Measurements from ENCODE around the gene CLCA2. TPM values are rescaled to one million over a fixed set of nuclear protein-coding genes. Genes with fewer than 3 reads are reported as not detected.

Gene CLCA2
- total RNA-seq, 4 donors from 2014 or later, result 1.2 to 5.0 TPM; not detected in 2

DNA sequence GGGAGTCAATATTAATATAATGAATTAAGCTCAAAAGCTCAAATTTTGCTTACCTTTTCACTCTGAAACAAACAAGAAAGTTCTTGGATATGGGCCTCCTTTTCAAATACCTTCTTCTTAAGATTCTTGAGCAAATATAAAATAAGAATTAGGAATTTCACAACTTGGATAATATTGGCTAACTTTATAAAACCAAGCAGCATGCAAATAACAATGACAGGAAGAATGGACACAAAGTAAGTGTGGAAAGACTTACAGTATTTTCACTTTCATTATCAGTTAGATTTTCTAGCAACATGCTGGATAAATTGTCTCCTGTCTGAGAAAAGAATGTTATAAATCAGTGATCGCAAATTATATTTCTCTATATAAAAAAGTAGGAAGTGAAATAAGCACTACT lies 41.1 kb upstream of the CLCA2 start:
- no peaks in the 10 kb centered on the region for H3K9me3 ChIP-seq
- DNase-seq, result no peak
- no peaks in the 10 kb centered on the region for H3K4me1 ChIP-seq
- H3K4me3 ChIP-seq, result no peak overlapping the region
- H3K27me3 ChIP-seq, result no peaks in the 10 kb centered on the region
- no peaks in the 10 kb centered on the region for H3K36me3 ChIP-seq
- TF ChIP-seq POLR2A (IDR thresholded peaks at IDR 0.05), result no peak
- TF ChIP-seq, protein P1, sequence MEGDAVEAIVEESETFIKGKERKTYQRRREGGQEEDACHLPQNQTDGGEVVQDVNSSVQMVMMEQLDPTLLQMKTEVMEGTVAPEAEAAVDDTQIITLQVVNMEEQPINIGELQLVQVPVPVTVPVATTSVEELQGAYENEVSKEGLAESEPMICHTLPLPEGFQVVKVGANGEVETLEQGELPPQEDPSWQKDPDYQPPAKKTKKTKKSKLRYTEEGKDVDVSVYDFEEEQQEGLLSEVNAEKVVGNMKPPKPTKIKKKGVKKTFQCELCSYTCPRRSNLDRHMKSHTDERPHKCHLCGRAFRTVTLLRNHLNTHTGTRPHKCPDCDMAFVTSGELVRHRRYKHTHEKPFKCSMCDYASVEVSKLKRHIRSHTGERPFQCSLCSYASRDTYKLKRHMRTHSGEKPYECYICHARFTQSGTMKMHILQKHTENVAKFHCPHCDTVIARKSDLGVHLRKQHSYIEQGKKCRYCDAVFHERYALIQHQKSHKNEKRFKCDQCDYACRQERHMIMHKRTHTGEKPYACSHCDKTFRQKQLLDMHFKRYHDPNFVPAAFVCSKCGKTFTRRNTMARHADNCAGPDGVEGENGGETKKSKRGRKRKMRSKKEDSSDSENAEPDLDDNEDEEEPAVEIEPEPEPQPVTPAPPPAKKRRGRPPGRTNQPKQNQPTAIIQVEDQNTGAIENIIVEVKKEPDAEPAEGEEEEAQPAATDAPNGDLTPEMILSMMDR (IDR thresholded peaks at IDR 0.05), result no peak
- H3K27ac ChIP-seq, result peak overlapping the region in 1 of 4 donors; percentile 3

DNA sequence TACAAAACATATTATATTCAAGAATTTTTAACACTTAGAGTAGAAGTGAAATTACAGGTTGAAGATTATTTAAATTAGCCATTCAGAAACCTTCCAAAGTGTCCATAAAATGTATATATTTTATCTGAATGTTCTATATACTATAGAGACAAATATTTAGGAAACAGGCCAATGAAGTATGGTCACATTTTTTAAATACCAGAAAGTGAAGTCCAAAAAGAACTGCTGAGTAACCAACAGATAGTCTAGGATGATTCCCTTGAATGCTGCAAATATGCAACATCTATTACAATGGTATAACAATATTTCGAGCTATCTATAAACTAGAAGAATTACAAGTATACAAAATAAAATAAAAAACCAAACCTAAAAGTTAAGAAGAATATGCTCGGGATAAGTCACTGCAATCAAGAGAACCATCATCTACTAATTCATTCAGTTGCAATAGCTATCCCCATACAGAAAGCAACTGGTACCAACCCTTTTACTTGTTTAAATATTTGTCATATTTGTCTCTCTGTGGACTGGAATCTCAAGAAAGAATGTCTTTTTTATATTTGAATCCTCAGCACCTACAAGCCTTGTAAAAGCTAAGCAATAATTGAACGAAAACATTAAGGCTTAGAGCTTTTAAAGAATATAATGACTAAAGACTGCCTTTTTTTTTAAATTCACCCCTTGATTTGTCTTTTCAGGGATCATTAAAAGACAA lies 35.9 kb upstream of the CLCA2 start:
- Histone ChIP-seq H3K27ac (peak overlapping the region in 1 of 4 donors; percentile 29), H3K4me1 (peaks cover 0 to 8% (median 0%) of the 10 kb centered on the region in 4 donors), H3K4me3 (no peak overlapping the region), H3K9me3 (no peaks in the 10 kb centered on the region), H3K27me3 (no peaks in the 10 kb centered on the region), H3K36me3 (no peaks in the 10 kb centered on the region)
- no peak for TF ChIP-seq POLR2A (IDR thresholded peaks at IDR 0.05)
- TF ChIP-seq, protein P1 (IDR thresholded peaks at IDR 0.05), result no peak
- no peak for DNase-seq

GRCh38 chr1:86388777-86389176 lies 35.2 kb upstream of the CLCA2 start:
- Histone ChIP-seq H3K27ac (peak overlapping the region in 3 of 4 donors; percentile 29 to 43 (median 41)), H3K27me3 (no peaks in the 10 kb centered on the region), H3K4me1 (peaks cover 0 to 8% (median 0%) of the 10 kb centered on the region in 4 donors), H3K9me3 (no peaks in the 10 kb centered on the region), H3K36me3 (no peaks in the 10 kb centered on the region), H3K4me3 (no peak overlapping the region)
- no peak for TF ChIP-seq POLR2A (IDR thresholded peaks at IDR 0.05)
- TF ChIP-seq, protein P1 (IDR thresholded peaks at IDR 0.05), result no peak
- no peak for DNase-seq

- DNase-seq, result no peak
- H3K4me1 ChIP-seq, result peaks cover 0 to 8% (median 0%) of the 10 kb centered on the region in 4 donors
- H3K9me3 ChIP-seq, result no peaks in the 10 kb centered on the region
- H3K27me3 ChIP-seq, result no peaks in the 10 kb centered on the region
- H3K36me3 ChIP-seq, result no peaks in the 10 kb centered on the region
- peak overlapping the region; percentile 32 to 52 (median 42) for H3K27ac ChIP-seq
- no peak for TF ChIP-seq POLR2A (IDR thresholded peaks at IDR 0.05)
- TF ChIP-seq, protein P1 (IDR thresholded peaks at IDR 0.05), result no peak
- no peak overlapping the region for H3K4me3 ChIP-seq
These were observed 34.7 kb upstream of the CLCA2 start for GRCh38 chr1:86389307-86389706.

GRCh38 chr1:86394416-86394815 lies 29.6 kb upstream of the CLCA2 start:
- TF ChIP-seq, protein P1 (IDR thresholded peaks at IDR 0.05), result no peak
- TF ChIP-seq POLR2A (IDR thresholded peaks at IDR 0.05), result no peak
- no peak overlapping the region for H3K4me3 ChIP-seq
- H3K9me3 ChIP-seq, result no peaks in the 10 kb centered on the region
- H3K27ac ChIP-seq, result no peak overlapping the region
- H3K27me3 ChIP-seq, result no peaks in the 10 kb centered on the region
- DNase-seq, result no peak
- H3K36me3 ChIP-seq, result no peaks in the 10 kb centered on the region
- peaks cover 0 to 7% (median 0%) of the 10 kb centered on the region in 4 donors for H3K4me1 ChIP-seq

All from Peyer's patch (tissue), 4 donors.